Right ventricle myocardium superior (tissue), 1 donor: ENCODE results near the gene NFKBIA. TPM values are rescaled to one million over a fixed set of nuclear protein-coding genes. Genes with fewer than 3 reads are reported as not detected.

Experiments
- ATAC-seq: fragments of 200-7000 bp; cut with Tn5 transposase; one replicate; pipeline ENCODE4 v1.9.1; 2020; ENCODE audit warnings: mild to moderate bottlenecking; ENCODE audit not compliant: poor library complexity
- DNase-seq: peaks from one replicate; pipeline ENCODE4 v3.0.0-alpha.2; 2020
- intact Hi-C: fragments of 100-400 bp; cut with DNase I; formaldehyde crosslinking; loops from one replicate; pipeline ENCODE4 v1.11.2; 2022
- total RNA-seq: library from RNA; stranded (reverse); fragmentation: NEBNext Ultra II Directional; extraction: Animal tissue kit (Norgen Biotek cat#: 25700); gene quantifications from one replicate; pipeline ENCODE4 v1.2.1, GENCODE V29; 2021
- donor health status: DM: no; HTN: yes; CAD: no; lungs with severe emphysema.

Gene NFKBIA
- total RNA-seq, 1 donor from 2014 or later: 73.3 TPM

DNA sequence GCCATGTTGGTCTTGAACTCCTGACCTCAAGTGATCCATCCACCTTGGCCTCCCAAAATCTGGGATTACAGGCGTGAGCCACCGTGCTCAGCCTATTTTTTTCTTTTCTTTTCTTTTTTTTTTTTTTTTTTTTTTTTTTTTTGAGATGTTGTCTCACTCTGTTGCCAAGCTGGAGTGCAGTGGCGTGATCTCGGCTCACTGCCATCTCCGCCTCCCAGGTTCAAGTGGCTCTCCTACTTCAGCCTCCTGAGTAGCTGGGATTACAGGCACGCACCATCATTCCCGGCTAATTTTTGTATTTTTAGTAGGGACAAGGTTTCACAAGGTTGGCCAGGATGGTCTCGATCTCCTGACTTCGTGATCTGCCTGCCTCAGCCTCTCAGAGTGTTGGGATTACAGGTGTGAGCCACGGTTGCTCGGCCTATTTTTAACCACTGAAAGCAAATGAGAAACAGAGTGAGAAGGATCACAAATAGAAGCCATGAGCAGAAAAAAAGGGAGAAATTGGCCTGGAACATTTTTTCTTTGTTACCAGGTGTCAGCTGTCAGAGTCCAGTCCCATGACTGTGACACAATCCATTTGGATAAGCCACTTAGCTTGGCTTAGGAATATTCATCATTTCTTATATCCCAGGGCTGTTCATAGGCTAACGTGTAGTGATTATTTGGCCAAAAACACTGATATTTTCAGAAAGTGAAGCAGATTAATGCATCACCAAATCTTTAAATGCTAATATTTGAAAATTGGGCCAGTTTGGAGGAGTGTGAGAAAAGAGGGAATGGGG lies 7.9 kb upstream of the NFKBIA start:
- DNase-seq (no peak), ATAC-seq (peak; percentile 53)
- intact Hi-C loops: loop anchor here (5.0 kb wide), 2 partner anchors 270 to 290 kb away; partner anchors contain the start of genes PPP2R3C and PRORP

GRCh38 chr14:35410858-35411257 lies 6.3 kb upstream of the NFKBIA start:
- no peak for ATAC-seq
- intact Hi-C loops: loop anchor here (5.0 kb wide), 2 partner anchors 269 to 289 kb away; partner anchors contain the start of genes PPP2R3C and PRORP
- DNase-seq: no peak

DNA sequence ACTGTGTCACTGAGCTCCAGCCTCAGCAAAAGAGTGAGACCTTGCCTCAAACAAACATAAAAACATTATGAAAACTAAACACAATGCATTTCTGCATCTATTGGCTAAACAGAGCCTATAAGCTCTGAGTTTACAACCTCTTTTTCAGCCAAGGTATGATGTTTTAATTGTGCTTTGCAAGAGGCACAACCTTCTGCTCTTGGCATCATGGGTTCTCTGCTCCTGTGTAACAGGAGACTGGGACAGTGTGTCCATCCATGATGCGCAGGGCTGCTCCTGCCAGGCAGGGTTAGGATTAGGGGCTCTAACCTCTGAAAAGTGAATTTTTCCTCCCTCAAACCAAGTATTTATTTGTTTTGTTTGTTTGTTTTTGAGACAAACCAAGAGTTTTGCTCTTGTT lies 5.0 kb upstream of the NFKBIA start:
- intact Hi-C loops: loop anchor here (5.0 kb wide), 1 partner anchor 192 kb away; no protein-coding TSS in a partner anchor
- DNase-seq (no peak), ATAC-seq (no peak)

GRCh38 chr14:35408026-35408425 lies 3.5 kb upstream of the NFKBIA start:
- intact Hi-C loops: loop anchor here (5.0 kb wide), 1 partner anchor 191 kb away; no protein-coding TSS in a partner anchor
- no peak for ATAC-seq
- no peak for DNase-seq

- no peak for DNase-seq
- intact Hi-C loops: loop anchor here (5.0 kb wide), 1 partner anchor 190 kb away; no protein-coding TSS in a partner anchor
- no peak for ATAC-seq
Observed at GRCh38 chr14:35407306-35407630, 2.7 kb upstream of the NFKBIA start.

- intact Hi-C loops: loop anchor here (5.0 kb wide), 1 partner anchor 189 kb away; no protein-coding TSS in a partner anchor
- no peak for DNase-seq
- no peak for ATAC-seq
Observed at GRCh38 chr14:35406506-35407305, 2.2 kb upstream of the NFKBIA start.

- intact Hi-C loops: loop anchor here (5.0 kb wide), 1 partner anchor 189 kb away; no protein-coding TSS in a partner anchor
- no peak for DNase-seq
Observed at GRCh38 chr14:35406090-35406489, 1.5 kb upstream of the NFKBIA start.

GRCh38 chr14:35405304-35405996 lies 901 bp upstream of the NFKBIA start:
- DNase-seq (peak; percentile 57), ATAC-seq (no peak)
- intact Hi-C loops: loop anchor here (2.0 to 5.0 kb wide), 2 partner anchors 69 to 188 kb away; no protein-coding TSS in a partner anchor

More at GRCh38 chr14:35406090-35406489, 1.5 kb upstream of the NFKBIA start:
- ATAC-seq: no peak

DNA sequence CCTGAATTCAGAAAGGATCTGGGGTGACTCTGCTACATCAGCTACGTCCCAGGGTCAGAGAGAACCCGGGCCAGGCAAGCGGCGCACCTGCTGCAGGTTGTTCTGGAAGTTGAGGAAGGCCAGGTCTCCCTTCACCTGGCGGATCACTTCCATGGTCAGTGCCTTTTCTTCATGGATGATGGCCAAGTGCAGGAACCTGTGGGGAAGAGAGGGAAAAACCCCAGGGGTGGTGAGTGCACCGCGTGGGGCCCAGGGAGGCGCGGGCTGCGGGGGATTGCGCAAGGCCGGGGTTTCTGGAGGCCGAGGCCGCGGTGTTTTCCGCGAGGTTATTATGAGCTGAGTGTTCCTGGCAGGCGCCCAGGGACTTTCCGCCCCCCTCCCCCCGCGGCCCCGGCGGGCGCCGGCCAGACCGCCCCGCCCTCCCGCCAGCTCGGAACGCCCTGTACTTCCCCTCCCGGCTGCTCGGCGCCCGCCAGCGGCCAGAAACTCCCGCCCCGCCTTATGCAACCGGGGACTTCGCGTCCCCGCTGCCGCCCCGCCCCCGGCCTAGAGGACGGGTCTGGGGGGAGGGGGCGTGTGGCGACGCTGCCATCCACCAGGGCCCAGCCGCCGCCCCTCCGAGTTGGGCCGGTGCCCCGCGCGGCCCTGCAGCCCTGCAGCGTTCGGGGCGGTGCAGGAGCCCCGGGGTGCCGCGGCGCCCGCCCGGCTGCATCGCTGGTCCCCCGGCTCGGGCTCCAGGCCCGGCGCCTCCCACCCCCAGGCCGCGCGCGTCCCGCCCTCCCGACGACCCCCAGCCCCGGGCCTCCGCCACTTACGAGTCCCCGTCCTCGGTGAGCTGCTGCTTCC lies 723 bp downstream of the NFKBIA start:
- intact Hi-C loops: loop anchor here (2.0 kb wide), 2 partner anchors 67 to 111 kb away; partner anchors contain the start of gene PSMA6

DNA sequence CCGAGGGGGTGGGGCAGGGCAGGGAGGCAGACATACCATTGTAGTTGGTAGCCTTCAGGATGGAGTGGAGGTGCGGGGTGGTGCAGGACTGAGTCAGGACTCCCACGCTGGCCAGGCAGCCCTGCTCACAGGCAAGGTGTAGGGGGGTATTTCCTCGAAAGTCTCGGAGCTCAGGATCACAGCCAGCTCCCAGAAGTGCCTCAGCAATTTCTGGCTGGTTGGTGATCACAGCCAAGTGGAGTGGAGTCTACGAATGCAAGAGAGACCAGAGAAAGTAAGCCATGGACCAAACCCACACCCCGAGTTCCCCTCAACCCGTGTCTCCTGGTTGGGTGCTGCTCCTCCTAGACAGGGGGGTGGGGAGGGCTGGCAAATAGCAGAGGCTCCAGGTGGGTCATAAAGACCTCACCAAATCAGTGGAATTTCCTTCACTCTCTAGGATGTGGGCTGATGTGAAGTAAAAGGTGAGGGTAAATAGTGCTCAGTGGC lies 1.4 kb downstream of the NFKBIA start:
- ATAC-seq (peak; percentile 13), DNase-seq (peak; percentile 65)
- intact Hi-C loops: loop anchor here (2.0 kb wide), 1 partner anchor 110 kb away; the partner anchor contains the start of gene PSMA6

More for the DNA sequence above, 723 bp downstream of the NFKBIA start:
- ATAC-seq (peak; percentile 85), DNase-seq (peak; percentile 99)

DNA sequence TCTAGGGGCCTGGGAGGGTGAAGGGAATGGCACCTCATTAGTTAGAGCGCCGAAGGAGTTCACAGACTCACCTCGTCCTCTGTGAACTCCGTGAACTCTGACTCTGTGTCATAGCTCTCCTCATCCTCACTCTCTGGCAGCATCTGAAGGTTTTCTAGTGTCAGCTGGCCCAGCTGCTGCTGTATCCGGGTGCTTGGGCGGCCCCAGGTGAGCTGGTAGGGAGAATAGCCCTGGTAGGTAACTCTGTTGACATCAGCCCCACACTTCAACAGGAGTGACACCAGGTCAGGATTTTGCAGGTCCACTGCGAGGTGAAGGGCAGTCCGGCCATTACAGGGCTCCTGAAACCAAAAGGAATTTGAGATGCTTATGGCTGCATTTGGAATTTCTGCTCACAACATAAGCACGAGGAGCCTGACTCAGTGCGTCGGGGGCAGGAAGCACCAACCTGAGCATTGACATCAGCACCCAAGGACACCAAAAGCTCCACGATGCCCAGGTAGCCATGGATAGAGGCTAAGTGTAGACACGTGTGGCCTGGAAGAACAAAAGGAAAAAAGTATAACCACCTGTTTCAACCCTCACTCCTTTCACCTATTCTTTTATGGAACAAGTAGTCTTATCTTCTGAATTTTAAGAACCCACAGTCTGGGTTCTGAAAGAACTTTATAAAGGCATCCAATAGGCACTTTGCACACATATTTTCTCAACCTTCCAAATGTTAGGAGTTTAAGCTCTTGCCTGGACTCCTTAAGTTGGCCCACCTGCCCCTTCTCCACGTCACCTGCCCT lies 2.0 kb downstream of the NFKBIA start:
- intact Hi-C loops: loop anchor here (2.0 kb wide), 1 partner anchor 110 kb away; the partner anchor contains the start of gene PSMA6
- no peak for ATAC-seq

GRCh38 chr14:35401422-35402265 lies 2.9 kb downstream of the NFKBIA start:
- intact Hi-C loops: loop anchor here (2.0 kb wide), 1 partner anchor 109 kb away; the partner anchor contains the start of gene PSMA6
- no peak for DNase-seq
- ATAC-seq: no peak

More for the DNA sequence above, 2.0 kb downstream of the NFKBIA start:
- no peak for DNase-seq

- intact Hi-C loops: no loop called here
- ATAC-seq (no peak), DNase-seq (no peak)
Observed at GRCh38 chr14:35400648-35401421, 3.7 kb downstream of the NFKBIA start.

GRCh38 chr14:35399083-35399937 lies 5.2 kb downstream of the NFKBIA start:
- intact Hi-C loops: no loop called here
- ATAC-seq (no peak), DNase-seq (no peak)
